Keratinocyte (primary cell): Measurements from ENCODE around the gene MCRS1. TPM values are rescaled to one million over a fixed set of nuclear protein-coding genes. Genes with fewer than 3 reads are reported as not detected.

ENCODE experiments used
- DNase-seq: peaks from one replicate; pipeline ENCODE4 v3.0.0-alpha.2; 2011; ENCODE audit warnings: low read depth, missing footprints, low spot score
- FAIRE-seq: peaks from 2 replicates; lab custom pipeline; 2011; peaks lifted over from hg19 to GRCh38; lab: Jason Lieb, UNC
- H2AFZ ChIP-seq: 2 replicates; pipeline ENCODE4 v1.6.0; 2012; ENCODE audit warnings: low read length, control low read depth, inconsistent platforms; ENCODE audit not compliant: control insufficient read depth
- H3K27ac ChIP-seq: 2 replicates; pipeline ENCODE4 v1.5.1; 2011; ENCODE audit warnings: low read length; ENCODE audit not compliant: control insufficient read depth, insufficient read depth
- H3K27me3 ChIP-seq: 3 replicates; pipeline ENCODE4 v1.6.0; 2011; ENCODE audit warnings: low read length; ENCODE audit not compliant: control insufficient read depth, insufficient read depth; ENCODE audit errors: extremely low read depth
- H3K36me3 ChIP-seq, 2 experiments: 2 replicates in 1 of 2; 3 replicates in 1 of 2; pipeline ENCODE4 v1.5.1; 2011; ENCODE audit warnings: low read length in 2 of 2, mild to moderate bottlenecking in 1 of 2; ENCODE audit not compliant: control insufficient read depth in 2 of 2, insufficient read depth in 2 of 2; ENCODE audit errors: extremely low read depth in 1 of 2
- H3K4me1 ChIP-seq: 3 replicates; pipeline ENCODE4 v1.5.1; 2011; ENCODE audit warnings: low read length; ENCODE audit not compliant: control insufficient read depth, insufficient read depth; ENCODE audit errors: extremely low read depth
- H3K4me2 ChIP-seq: 3 replicates; pipeline ENCODE4 v1.6.0; 2011; ENCODE audit warnings: low read depth, low read length; ENCODE audit not compliant: control insufficient read depth, insufficient read depth; ENCODE audit errors: extremely low read depth
- H3K4me3 ChIP-seq, 3 experiments: fragments of 200-600 bp in 1 of 3; sonication (generic) in 1 of 3; 2 replicates in 2 of 3; 3 replicates in 1 of 3; pipeline ENCODE4 v1.5.1; 2011 to 2016; ENCODE audit warnings: low read length in 3 of 3, mild to moderate bottlenecking in 3 of 3, control low read depth in 2 of 3, inconsistent platforms in 1 of 3, low read depth in 1 of 3, mixed read lengths in 1 of 3, mixed run types in 1 of 3, moderate library complexity in 1 of 3; ENCODE audit not compliant: control insufficient read depth in 2 of 3, insufficient read depth in 2 of 3; ENCODE audit errors: extremely low read depth in 1 of 3
- H3K79me2 ChIP-seq: 2 replicates; pipeline ENCODE4 v1.6.0; 2012; ENCODE audit warnings: low read length; ENCODE audit not compliant: control insufficient read depth, insufficient read depth
- H3K9ac ChIP-seq: 3 replicates; pipeline ENCODE4 v1.6.0; 2011; ENCODE audit warnings: low read length; ENCODE audit not compliant: control insufficient read depth, insufficient read depth; ENCODE audit errors: extremely low read depth
- H3K9me1 ChIP-seq: 3 replicates; pipeline ENCODE4 v1.6.0; 2011; ENCODE audit warnings: low read length; ENCODE audit not compliant: control insufficient read depth, insufficient read depth; ENCODE audit errors: extremely low read depth
- H3K9me3 ChIP-seq: 2 replicates; pipeline ENCODE4 v1.5.1; 2012; ENCODE audit warnings: low read depth, low read length; ENCODE audit not compliant: control insufficient read depth
- H4K20me1 ChIP-seq: 3 replicates; pipeline ENCODE4 v1.6.0; 2011; ENCODE audit warnings: low read length; ENCODE audit not compliant: control insufficient read depth, insufficient read depth; ENCODE audit errors: extremely low read depth
- CTCF ChIP-seq, 3 experiments: IDR thresholded peaks in 1 of 3; conservative IDR thresholded peaks in 1 of 3; optimal IDR thresholded peaks in 1 of 3; 2 replicates in 2 of 3; 3 replicates in 1 of 3; pipeline versions ENCODE3 to v1.5.1; 2011; ENCODE audit warnings: low read length in 3 of 3, mild to moderate bottlenecking in 3 of 3, moderate library complexity in 2 of 3, control low read depth in 1 of 3, inconsistent platforms in 1 of 3; ENCODE audit not compliant: insufficient read depth in 2 of 3; ENCODE audit errors: extremely low read depth in 1 of 3
- EZH2 ChIP-seq: IDR thresholded peaks from one replicate; pipeline ENCODE4 v1.6.1; 2012; ENCODE audit warnings: inconsistent platforms, mild to moderate bottlenecking, low read length, moderate library complexity
- dilution Hi-C: fragments of 300-500 bp; cut with MboI; formaldehyde crosslinking; loops from one replicate; pipeline ENCODE4 v1.7.0; 2020; ENCODE audit warnings: low sequenced_read_pairs; ENCODE audit not compliant: extremely low pct_ligation_motif_present
- polyA plus RNA-seq, 5 experiments: library from polyadenylated mRNA; depleted of rRNA in 3 of 5; stranded (reverse) in 3 of 5; stranded (forward) in 1 of 5; unstranded in 1 of 5; fragments of >200 nt; gene quantifications; 1 replicate in 1 of 5; 2 replicates in 3 of 5; 3 replicates in 1 of 5; pipeline versions ENCODE4 v1.2.1 to v1.2.3, GENCODE V29; 2011 to 2012; ENCODE audit warnings: missing spikeins in 2 of 5, low read depth in 1 of 5, low replicate concordance in 1 of 5

Gene MCRS1
- polyA plus RNA-seq, 1 donor (not counting 4 experiments of a cell fraction or from before 2014, with no cell fraction given), result 40.7 TPM

DNA sequence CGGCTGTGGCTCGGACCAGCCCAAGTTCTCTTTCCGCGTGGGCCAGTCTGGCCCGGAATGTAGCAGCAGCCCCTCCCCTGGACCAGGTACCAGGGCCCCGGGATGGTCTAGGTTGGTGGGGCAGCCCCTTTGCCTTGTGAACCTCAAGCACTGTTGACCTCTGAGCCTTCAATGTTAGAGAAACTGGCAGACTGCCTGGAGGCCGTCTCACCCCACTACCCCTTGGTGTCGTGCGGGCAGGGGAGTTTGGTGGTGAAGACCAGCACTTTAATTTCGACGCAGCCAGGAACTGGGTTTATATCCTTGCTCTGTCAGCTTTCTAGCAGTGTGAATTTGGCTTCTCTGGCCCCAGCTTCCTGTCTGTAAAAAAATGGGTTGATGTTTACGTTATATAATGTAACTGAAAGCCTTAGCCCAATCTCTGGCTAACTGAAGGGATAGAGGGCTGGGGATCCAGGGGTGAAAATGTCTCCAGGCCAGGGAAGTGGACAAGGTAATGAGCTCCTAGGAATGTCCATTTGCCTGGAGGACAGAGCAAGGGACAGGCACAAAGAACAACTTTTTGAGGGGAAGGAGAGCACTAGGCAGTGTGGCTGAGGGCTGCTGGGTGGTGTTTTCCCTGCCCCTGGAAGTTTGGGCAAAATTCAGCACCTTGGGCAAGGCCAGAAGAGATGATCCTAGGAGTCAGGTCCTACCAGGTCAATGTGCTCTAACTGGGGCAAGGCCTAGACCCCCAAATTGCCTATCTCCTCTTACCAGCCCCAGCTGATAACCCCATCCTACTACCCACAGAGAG lies 11.4 kb downstream of the MCRS1 start:
- H2AFZ ChIP-seq, result no peak overlapping the region
- no peak for DNase-seq
- H3K27me3 ChIP-seq, result peaks cover 14% of the 10 kb centered on the region
- no peak for FAIRE-seq
- no peak overlapping the region for H3K27ac ChIP-seq
- H3K79me2 ChIP-seq, result no peaks in the 10 kb centered on the region
- no peaks in the 10 kb centered on the region for H3K9me3 ChIP-seq
- no peak overlapping the region for H3K4me2 ChIP-seq
- H3K4me1 ChIP-seq, result peaks cover 4% of the 10 kb centered on the region
- no peak overlapping the region for H3K4me3 ChIP-seq
- TF ChIP-seq CTCF (optimal IDR thresholded peaks at IDR 0.05 in 1 of 3, IDR thresholded peaks at IDR 0.05 in 1 of 3, conservative IDR thresholded peaks at IDR 0.05 in 1 of 3; ENCODE audit: extremely low read depth in 1 of 3, insufficient read depth in 2 of 3, low read length in 3 of 3) (no peak), EZH2 (no peak)
- dilution Hi-C loops, result no loop called here
- no peaks in the 10 kb centered on the region for H3K9me1 ChIP-seq
- H3K9ac ChIP-seq, result no peak overlapping the region
- peaks cover 20 to 29% of the 10 kb centered on the region in 2 experiments for H3K36me3 ChIP-seq
- H4K20me1 ChIP-seq, result no peaks in the 10 kb centered on the region

DNA sequence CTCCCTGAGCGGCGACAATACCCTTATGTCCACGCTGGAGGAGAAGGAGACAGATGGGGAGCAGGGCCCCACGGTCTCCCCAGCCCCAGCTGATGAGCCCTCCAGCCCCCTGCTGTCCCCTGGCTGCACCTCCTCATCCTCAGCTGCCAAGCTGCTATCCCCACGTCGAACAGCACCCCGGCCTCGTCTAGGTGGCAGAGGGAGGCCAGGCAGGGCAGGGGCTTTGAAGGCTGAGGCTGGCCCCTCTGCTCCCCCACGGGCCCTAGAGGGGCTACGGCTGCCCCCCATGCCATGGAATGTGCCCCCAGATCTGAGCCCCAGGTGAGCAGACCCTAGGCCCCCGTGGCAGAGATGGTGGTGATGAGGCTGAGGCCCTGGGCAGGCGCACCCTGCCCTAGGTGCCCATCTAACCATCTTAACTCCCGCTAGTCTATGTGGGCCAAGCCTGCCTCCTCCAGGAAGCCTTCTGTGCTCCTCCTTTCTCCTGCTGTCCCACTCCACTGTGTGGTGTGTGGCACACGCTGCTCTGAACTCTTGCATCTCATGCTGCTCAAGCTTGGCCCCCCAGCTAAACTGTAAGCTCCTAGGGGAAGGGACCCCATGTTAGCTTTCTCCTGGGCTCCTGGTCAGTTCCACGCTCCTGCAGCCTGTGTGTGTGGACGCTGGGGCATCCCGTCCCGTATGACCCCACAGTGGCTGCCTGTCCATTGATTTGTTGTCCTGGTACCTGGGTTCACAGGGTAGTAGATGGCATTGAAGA lies 12.1 kb downstream of the MCRS1 start:
- no peaks in the 10 kb centered on the region for H3K9me1 ChIP-seq
- H3K9me3 ChIP-seq, result no peaks in the 10 kb centered on the region
- H3K79me2 ChIP-seq, result no peaks in the 10 kb centered on the region
- H3K4me2 ChIP-seq, result no peak overlapping the region
- FAIRE-seq (no peak), DNase-seq (no peak)
- H3K4me3 ChIP-seq, result no peak overlapping the region
- H3K9ac ChIP-seq, result no peak overlapping the region
- H3K27ac ChIP-seq, result no peak overlapping the region
- H4K20me1 ChIP-seq, result no peaks in the 10 kb centered on the region
- no peak overlapping the region for H2AFZ ChIP-seq
- TF ChIP-seq CTCF (optimal IDR thresholded peaks at IDR 0.05 in 1 of 3, IDR thresholded peaks at IDR 0.05 in 1 of 3, conservative IDR thresholded peaks at IDR 0.05 in 1 of 3; ENCODE audit: extremely low read depth in 1 of 3, insufficient read depth in 2 of 3, low read length in 3 of 3) (no peak), EZH2 (no peak)
- dilution Hi-C loops, result no loop called here
- H3K36me3 ChIP-seq, result peaks cover 18 to 24% of the 10 kb centered on the region in 2 experiments
- peaks cover 4% of the 10 kb centered on the region for H3K4me1 ChIP-seq
- peaks cover 21% of the 10 kb centered on the region for H3K27me3 ChIP-seq
